GM12873 (cell line): Measurements from ENCODE around the gene FCRL6.

ENCODE experiments used
- TF ChIP-seq, protein P1 (sequence below): IDR thresholded peaks from 2 replicates; pipeline ENCODE4 v1.5.1; 2012; ENCODE audit warnings: low read depth, mild to moderate bottlenecking, moderate library complexity, low read length, control low read depth; ENCODE audit not compliant: insufficient read depth; ENCODE audit errors: missing control alignments

Gene FCRL6

DNA sequence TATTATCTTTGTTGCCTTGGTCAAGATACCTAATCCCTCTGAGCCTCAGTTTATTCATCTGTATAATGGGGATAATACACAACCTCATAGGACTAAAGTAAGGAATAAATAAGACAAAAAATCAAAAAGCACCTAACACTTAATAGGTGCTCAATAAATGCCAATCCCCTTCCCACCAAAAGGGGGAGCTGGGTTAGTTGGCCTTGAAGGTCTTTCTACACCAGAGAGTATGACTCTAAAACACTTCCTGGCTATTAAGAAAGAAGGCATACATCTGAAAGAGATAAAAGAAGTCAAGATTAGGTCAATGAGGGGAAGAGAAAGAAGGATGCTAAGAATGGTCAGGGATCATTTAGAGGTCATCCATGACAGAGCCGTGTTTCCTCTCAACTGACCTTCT, 49.2 kb downstream of the FCRL6 start:
- TF ChIP-seq, protein P1, sequence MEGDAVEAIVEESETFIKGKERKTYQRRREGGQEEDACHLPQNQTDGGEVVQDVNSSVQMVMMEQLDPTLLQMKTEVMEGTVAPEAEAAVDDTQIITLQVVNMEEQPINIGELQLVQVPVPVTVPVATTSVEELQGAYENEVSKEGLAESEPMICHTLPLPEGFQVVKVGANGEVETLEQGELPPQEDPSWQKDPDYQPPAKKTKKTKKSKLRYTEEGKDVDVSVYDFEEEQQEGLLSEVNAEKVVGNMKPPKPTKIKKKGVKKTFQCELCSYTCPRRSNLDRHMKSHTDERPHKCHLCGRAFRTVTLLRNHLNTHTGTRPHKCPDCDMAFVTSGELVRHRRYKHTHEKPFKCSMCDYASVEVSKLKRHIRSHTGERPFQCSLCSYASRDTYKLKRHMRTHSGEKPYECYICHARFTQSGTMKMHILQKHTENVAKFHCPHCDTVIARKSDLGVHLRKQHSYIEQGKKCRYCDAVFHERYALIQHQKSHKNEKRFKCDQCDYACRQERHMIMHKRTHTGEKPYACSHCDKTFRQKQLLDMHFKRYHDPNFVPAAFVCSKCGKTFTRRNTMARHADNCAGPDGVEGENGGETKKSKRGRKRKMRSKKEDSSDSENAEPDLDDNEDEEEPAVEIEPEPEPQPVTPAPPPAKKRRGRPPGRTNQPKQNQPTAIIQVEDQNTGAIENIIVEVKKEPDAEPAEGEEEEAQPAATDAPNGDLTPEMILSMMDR = peak; percentile 35

DNA sequence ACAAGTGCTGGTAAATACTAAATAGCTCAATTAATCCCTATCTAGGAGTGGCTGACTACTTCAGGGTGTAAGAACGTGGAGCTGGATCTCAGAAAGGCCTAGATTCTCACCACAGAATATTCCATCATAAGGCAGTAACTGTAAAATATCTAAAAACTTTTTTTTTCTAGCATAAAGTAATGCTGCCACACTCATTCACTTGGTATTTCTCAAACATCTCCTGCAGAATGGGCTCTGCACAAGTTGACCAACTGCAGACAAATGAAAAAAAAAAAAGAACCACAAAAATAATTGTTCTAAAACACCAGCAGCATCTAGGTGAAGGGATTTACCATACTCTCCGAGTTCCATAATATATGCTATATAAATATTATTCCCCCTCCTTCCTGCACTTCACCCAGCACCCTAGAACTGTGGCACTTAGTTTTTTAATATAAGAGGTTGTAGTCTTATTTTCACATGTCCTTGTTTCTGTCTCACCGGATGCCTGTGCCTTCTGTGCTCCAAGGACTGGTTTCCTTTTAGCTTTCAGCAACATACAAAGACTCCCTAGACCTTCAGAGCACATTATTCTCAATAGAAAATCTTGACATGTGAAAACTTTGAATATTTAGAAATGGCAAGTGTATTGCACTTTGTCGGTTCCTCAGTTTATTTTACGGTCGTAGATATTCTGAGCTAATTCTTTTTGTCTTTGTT, 51.4 kb downstream of the FCRL6 start:
- TF ChIP-seq, protein P1 = no peak

DNA sequence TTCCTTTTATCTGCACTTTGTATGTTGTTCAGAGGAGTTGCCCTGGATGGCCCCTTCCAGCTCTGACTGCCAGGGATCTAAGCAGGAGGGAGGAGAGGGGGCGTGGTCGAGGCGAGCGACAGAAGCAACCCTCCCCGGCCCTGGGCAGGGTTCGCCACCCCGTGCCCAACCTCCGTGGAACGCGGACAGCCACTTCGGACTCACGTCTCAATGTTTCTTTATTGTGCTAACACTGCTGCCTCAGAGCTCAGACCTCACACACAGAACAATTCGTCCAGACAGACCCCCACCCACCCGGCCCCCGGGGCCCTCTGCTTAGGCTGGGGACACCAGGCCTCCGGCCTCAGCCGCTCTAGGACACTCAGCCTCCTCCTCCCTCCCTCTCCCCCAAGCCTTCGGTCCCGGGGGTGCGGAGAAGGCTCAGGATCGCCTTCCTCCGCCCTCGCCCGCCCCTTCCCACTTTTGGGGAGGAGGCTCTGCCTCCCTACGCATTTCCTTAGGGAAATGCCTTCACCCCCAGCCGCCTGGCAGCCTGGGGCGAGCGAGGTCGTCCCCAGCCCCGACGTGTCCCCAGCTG, 52.0 kb downstream of the FCRL6 start:
- TF ChIP-seq, protein P1 = no peak

DNA sequence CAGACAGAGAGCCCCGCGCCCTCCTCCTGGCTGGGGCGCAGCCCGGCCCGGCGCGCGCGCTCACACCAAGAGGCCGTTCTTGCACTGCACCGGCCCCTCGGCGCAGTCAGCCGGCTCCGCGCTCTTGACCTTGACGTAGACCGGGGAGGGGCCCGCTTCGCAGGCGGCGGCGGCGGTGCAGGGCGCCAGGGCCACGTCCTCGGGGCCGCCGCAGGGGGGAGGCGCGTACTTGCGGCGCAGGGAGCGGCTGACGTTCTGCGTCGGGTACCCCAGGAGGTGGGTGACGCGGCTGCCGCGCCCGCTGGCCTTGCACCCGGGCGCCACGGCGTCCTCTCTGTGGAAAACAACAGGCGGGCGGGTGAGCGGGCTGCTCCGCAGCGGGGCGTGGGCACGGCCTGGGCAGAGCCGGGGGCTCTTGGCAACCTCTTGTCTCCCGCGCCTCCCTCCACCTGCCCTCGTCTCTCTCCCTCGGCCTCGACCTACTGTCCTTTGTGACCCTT, 52.6 kb downstream of the FCRL6 start:
- TF ChIP-seq, protein P1 = no peak

DNA sequence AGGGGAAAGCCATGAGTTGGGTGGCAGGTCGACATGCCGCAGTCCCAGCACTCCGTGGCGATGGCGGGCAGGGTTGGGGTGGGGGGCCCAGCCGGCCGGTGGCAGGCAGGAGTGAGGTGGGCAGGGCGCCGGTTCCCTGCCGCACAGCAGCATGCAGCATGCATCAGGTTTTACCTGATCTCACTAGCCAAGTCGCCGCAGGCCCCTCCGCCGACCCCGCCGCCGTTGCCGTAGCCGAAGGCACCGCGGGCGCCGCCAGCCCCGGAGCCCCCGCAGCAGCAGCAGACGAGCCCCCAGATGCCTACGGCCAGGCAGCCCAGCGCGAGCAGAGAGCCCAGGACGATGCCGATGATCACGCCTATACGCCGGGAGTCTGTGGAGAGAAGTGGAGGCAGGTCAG, 53.5 kb downstream of the FCRL6 start:
- TF ChIP-seq, protein P1 = no peak

DNA sequence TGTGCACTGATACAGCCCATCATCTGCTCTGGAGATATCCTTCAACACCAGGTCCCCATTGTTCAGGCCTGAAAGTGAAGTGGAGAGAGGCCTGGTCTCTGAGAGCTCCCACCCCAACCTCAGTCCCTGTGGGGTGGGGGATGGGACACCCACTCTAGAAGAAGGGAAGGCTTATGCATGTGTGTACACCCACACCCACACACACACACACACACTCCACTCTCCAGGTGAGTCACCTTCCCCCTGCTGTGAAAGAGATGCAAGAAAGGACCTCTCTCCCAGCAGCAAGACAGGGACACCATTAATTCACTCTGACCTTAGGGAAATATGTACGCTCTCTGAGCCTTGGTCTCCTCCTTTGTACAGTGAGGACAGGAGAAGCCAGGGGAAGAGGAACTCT, 54.4 kb downstream of the FCRL6 start:
- TF ChIP-seq, protein P1 = no peak

DNA sequence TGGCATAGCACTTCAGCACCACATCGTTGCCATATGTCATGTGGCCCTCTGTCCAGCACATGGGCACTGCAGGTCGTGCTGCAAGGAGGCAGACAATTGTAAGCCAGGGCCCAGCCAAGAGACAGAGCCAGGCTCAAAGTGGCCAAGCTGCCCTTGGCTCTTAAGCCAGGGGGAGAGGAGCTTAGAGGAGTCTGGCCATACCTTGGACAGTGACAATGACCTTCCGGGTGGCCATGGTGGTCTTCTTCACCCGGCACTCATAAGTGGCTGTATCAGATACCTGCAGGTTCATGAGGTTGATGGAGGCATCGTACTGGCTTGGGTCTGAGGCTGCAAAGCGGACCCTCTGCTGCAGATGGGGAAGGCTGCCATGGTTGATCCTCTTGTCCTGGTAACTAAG, 55.7 kb downstream of the FCRL6 start:
- TF ChIP-seq, protein P1 = no peak
